HG03565 (cell line): ENCODE measurements around the gene PSEN2.
"Not testable (repeated sequence)": the region's sequence is repeated elsewhere in the genome, so short reads cannot be mapped to it uniquely, and the experiment has no call there.

ENCODE experiments used
- ATAC-seq: cut with Tn5 transposase; IDR thresholded peaks from one replicate; pipeline ENCODE4 v1.9.1; 2021; ENCODE audit warnings: mild to moderate bottlenecking, moderate library complexity; ENCODE audit not compliant: unreplicated experiment

Gene PSEN2

DNA sequence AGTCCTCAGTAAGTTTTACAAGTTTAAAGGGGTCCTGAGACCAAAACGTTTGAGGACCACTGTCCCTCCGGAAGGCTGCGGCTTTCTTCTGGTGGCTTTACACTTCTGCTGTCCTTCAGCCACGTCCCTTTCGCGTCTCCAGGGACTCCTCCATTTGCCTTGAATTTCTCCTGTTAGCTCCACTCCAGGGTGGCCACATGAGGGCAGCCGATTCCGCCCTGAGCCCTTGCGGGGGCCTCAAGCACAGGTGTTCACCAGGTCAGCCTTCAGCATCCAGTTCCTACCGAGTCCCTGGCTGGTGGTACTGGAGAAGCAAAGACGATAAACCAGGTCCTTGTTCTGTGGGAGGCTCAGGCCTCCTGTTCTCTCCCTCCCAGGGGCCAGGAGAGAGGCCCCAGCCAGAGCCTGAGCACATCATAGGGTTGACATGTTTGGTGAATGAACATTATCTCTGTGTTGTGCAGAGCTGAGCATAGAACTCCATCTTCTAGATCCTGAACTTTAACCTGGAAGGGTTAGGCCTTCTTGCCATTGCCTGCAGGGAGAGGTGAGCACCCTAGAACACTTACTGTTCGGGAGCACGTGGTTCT is 42.3 kb downstream of the PSEN2 start:
- ATAC-seq, result peak; percentile 29

DNA sequence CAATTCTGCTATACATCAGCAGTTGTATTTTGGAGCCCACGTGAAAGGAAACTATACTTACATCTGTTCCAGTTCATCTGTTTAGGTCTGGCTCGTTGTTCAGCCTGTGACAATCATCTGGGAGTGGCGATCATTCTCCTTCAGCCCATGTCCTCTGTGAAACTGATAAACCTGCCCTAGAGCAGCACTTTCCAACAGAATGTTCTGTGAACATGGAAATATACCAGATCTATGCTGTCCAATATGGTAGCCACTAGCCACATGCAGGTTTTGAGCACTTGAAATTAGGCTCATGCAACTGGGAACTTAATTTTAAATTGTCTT is 45.2 kb downstream of the PSEN2 start:
- no peak for ATAC-seq

DNA sequence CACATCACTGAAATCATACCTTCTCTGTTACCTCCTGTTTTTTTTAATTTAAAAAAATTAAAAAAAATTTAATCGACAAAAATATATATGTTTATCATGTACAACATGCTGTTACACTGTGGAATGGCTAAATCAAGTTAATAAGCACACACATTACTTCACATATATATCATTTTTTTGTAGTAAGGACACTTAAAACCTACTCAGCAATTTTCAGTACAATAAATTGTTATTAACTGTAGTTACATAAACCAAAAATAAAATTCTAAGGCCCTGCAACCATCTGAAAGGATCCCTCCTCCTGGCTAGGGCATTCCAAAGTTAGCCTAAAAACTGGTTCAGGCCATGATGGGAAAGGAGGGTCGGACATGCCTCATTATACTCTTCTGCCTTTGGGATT is 46.1 kb downstream of the PSEN2 start:
- ATAC-seq, result no peak

DNA sequence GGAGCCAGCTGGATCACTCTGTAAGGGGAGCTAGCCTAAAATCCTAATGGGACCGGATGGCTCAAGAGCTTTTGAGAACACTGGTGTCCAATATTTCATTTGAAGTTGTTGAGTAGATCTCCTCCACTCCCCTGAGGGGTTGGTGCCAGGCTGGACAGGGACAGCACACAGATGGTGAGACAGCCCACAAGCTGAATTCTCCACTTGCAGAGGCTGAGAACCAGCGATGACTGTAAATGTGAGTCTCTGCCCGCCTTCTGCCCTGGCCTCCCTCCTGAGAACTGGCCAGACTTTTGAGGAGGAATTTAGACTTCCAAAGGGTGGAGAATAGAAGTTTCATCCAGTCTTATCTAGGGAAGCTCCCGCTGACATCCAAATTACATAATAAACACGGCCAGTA is 49.2 kb downstream of the PSEN2 start:
- ATAC-seq, result no peak

DNA sequence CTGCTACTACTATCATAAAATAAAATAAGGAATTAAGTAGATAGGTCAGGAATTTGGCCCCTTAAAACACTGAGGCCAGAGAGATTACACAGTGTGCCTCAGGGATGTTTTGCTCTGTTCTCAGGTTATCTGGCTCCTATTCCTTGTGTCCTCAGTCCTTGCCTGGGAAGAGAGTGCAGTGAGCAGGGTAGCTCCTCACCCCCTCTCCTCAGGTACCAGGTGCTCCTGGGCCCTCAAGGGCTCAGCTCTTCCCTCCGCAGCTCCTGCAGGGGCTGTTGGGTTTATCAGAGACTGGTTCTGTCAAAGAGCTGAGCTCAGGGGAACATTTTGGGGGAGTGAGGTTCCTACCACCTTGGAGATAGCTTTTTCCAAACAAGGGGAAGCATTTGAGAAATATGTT is 49.6 kb downstream of the PSEN2 start:
- ATAC-seq, result no peak

DNA sequence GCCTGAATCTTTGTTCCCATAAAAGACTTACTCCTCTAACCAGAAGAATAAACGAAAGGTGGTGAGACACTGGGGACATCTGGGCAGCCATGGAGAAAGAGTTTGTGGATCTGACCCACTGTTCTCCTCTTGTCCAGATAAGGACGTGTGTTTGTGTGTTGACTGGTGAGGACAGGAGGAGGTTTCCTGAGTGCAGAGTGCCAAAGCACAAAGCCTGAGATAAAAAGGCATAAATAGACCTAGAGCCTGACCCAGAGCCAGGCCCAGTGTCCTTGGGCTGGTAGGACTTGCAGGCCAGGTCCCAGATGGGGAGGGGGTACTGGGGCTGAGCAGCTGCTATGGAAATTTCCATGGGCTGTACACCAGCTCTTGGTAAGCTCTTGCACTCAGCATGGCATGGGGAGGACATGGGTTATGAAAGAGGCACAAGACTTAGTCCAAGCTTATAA is 50.1 kb downstream of the PSEN2 start:
- no peak for ATAC-seq

DNA sequence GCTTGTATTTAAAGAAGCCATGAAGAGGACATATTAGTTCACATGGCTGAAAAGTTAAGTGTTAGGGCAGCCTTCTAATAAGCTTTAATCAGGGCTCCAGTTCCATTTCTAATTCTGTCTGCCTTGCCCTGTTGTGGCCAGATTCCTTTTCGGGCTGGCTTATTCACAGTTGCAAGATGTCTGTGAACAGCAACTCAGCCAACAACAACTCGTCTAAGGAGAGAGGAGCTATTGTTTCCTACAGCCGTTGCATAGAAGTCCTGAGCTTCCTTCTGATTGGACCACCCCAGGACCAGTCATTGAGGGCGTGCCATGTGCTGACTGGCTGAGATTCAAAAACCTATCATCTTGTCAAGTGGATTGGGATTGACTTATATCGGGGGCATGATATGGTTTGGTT is 51.1 kb downstream of the PSEN2 start:
- no peak for ATAC-seq

DNA sequence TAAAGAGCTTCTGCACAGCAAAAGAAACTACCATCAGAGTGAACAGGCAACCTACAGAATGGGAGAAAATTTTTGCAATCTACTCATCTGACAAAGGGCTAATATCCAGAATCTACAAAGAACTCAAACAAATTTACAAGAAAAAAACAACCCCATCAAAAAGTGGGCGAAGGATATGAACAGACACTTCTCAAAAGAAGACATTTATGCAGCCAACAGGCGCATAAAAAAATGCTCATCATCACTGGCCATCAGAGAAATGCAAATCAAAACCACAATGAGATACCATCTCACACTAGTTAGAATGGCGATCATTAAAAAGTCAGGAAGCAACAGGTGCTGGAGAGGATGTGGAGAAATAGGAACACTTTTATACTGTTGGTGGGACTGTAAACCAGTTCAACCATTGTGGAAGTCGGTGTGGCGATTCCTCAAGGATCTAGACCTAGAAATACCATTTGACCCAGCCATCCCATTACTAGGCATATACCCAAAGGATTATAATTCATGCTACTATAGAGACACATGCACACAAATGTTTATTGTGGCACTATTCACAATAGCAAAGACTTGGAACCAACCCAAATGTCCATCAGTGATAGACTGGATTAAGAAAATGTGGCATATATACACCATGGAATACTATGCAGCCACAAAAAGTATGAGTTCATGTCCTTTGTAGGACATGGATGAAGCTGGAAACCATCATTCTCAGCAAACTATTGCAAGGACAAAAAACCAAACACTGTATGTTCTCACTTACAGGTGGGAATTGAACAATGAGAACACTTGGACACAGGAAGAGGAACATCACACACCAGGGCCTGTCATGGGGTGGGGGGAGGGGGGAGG is 59.1 kb downstream of the PSEN2 start:
- ATAC-seq, result not testable (repeated sequence)

DNA sequence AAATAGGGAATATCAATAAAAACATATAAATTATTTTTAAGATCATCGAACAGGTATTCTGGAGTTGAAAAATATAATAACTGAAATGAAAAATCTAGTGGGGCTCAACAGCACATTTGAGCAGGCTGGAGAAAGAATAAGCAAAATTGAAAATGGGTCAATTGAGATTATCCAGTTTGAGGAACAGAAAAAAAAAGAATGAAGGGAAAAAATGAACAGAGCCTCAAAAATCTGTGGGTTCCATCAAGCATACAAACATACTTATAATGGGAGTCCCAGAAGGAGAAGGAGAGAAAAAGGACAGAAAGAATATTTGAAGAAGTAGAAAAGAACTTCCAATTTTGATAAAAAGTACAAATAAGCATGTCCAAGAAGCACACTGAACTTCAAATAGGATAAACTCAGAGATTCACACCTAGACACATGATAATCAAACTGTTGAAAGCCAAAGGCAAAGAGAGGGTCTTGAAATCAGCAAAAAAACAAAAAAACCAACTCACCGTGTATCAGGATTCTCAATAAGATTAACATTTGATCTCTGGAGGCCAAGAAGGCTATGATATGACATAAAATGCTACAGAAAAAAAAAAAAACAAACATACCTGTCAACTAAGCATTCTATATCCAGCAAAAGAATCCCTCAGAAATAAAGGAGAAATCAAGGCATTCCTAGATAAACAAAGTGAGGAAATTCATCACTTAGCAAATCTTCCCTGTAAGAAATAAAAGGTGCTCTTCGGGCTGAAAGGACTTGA is 64.2 kb downstream of the PSEN2 start:
- ATAC-seq, result no peak

DNA sequence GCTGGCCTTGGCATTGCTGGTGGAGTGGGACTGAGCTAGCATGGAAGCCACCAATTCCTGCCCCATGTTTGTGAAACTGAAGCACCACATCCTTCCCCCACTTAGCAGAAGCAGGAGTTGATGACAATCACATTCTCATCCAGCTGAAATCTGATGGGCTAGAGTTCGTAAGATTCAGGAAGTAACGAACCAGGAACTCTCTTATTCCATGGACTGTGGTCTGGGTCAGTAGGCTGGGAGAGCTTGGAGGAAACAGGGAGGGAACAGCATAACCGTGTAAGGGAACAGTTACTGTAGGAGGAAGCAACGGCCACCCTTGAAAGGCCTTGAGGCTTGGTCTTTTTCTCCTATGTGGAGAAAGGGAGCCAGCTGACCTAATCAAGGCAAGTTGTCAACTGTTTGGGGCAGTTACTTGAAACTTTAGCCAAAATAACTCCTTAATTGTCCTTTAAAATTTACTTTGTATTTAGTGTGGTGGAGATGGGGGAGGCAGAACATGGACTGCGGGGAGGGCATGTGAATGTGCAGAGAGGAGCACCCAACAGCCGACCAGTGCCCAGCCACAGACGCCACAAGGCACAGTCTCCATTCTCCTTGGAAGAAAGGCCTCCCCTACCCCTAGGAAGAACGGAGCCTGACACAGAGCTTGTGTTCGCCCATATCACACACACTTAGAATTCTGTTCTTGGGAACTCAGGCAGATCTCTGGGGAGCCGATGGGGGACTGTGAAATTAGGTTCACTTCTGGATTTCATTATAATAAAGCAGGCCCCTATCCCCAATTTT is 67.7 kb downstream of the PSEN2 start:
- no peak for ATAC-seq

DNA sequence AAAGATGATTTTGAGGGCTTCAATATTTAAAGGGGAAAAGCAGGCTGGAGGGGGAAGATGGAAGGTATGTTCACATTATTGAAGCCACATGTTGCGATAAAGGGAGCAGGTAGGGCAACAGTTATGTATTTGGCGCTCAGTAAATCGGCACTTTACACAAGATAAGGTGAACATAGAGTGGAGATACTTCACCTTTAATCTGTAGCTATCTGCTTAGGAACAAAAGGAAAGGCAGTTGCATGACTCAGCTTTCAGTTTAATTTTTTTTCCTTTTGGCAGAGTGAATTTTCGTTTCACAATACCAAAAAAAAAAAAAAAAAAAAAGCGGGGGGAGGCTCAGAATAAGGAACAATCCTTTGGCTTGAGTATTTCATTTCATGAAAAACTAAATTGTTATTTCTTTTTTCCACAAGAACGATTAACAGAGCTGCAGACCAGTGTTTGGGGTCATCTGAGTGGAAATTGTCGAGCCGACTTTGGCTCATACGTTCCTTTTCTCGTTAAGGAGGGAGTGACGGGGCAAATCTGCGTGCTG is 68.6 kb downstream of the PSEN2 start:
- ATAC-seq, result no peak

DNA sequence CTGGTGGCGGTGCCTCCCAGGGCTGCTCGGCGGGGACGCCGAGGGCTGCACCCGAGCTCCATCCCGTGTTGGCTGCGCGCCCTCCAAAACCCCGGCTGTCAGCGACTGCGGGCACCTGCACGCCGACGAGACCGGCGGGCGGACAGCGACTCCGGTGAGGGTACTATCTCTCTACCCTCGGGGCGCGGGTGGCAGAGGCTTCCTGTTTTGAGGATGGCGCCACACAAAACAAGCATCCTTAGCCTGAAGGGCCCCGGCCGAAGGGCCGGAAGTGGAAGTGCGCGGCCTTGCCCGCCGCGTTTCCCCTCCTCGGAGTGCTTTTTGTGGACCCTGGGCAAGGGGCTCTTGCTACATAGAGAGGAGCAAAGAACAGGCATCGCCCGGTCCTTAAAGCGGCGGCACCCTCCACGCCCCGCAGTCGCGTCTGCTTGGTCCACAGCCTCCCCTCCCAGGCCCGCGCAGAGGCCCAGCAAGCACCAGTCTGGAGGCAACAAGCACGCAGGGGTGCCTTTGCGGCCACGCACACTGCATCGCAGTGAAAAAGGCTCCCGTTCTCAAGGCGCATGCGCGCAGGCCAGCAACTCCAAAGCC is 69.1 kb downstream of the PSEN2 start:
- peak; percentile 20 for ATAC-seq

DNA sequence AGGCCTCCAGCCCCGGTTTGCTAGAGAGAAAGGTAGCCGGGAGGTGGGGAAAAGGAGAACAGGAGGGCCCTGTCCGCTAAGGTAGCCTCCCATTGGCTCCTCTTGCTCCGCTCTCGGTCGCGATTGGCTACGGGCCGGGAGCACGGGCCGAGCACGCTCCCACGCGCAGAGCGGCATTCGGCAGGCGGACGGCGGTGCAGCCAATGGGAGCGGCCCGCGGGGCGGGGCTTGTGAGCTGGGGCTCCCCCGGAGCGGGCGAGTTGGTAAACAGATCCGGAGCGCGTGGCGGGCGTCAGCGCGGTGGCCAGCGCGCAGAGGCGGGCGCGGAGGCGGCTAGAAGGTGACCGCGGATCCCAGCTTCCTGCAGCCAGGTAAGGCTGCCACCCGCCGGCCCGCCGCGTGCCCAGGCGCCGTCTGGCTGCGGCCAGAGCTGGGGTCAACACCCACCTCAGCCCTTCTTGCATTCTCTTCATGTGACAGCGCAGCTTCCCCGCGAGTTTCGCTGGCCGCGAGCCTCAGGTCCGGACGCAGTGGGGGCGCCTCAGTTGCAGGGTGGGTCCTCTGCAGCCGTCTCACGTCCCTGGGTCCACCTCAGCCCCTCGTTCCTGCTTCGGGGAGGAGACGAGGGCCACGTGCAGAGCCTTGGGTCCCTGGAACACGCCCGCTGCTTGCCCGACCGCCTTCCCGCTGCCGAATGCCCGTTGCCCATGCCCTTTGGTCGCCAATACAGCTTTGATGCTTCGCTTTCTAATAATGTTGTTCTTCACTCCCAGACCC is 69.8 kb downstream of the PSEN2 start, which contains the start of gene COQ8A:
TSS of gene COQ8A (plus strand) at position 266 of the 777 bp plus-strand sequence. CDS start 21,092 bp downstream, outside the sequence.
- peak; percentile 95 for ATAC-seq

DNA sequence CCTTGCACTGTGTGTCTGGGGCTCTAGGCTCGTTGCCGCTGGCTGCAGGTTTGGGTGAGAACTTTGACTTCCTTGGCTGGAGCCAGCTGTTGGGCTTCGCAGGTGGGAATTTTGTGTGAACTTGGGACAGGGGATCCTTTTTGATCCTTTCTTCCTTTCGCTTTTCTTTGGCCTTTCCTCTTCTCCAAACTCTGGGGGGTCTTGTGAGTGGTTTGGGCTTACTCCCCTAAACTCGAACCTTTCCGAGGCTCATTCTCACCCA is 70.3 kb downstream of the PSEN2 start:
- ATAC-seq, result no peak

DNA sequence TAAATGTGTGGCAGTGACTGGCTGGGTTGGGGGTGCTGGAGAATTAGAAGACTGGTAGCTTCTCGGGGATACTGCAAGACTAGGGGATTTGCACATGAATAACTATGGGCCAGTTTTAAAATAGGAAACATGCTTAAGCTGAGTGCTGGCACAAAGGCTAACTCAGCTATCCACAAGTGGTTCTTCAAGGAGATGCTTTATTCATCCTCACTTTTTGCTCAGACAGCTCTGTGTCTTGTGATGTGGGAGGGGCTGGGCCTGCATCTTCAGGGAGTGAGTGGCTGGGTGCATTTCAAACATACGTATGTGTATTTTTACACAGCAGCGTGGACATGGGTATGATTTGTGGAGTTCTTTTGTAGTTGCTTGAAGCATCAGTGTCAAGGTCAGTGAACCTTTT is 72.0 kb downstream of the PSEN2 start:
- no peak for ATAC-seq

DNA sequence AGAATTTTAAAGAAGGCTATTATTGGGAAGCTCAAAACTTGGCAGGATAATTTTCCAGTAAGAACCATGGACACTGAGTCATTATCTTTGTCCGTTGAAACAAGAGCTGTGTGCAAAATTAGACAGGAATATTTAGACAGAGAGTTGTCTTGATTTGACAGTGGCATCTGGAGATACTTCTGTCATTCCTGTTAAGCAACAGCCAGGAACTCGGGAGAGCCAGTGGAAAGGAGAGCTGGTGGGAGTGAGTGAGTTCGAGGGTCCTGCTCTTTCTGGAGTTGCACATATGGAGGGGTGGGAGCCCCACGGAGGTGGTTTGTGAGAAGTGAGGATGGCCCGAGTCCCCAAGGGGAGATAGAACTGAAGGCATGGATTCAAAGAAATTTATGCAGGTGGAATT is 72.7 kb downstream of the PSEN2 start:
- no peak for ATAC-seq

DNA sequence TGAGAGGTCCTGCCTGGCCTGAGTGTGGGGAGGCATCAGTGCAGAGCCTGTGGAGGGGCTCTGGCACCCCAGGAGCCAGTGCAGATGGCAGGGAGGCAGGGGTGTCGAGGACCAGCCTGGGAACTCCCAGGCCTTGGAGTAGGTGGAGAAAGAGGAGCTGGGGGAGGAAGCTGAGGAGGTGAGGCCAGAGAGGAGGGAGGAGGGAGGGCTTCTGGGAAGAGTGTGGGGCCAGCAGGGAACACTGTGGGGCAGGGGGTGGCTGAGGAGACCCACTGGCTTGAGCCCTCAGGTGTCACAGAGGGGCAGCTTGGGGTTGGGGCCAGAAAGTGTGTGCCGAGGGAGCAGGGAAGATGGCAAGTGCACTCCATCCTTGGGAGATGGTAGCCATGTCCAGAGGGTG is 73.5 kb downstream of the PSEN2 start:
- no peak for ATAC-seq

DNA sequence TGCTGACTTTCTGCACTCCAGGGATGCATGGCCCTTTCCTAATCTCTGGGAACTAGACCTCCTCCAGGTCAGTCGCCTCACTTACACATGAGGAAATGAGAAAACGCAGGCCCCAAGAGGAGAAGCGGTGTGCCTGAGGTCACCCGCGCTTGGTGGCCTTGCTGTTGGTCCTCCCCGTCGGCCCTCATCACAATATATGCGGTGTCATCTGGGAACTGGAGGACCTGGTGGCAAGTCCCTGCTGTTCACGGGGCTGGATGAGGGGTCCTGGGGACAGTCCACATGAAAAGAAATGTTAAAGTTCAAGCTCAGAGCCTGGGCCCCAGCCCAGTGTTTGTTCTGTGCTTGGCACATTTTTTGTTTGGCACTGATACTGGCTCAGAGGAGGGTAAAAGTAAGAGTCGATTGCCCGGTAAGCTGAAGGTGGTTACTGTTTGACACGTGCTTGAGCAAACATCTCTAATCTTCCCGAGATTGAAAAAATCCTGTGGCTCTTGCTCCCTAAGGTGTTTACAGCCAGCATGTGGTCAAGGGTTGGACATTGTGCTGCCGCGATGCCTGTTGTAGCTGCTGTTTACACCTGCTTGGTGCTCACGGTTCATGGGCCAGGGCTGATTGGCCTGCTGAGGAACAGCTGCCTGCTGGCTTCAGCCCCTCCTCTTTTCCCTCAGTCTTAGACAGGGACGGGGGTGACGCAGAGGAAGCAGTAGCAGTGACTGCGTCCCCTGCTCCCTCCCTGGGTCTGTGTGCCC is 74.9 kb downstream of the PSEN2 start:
- ATAC-seq, result no peak
